Skeletal muscle satellite cell (primary cell): ENCODE results near the gene SARDH.

Source experiments
- H3K27me3 ChIP-seq: 2 replicates; pipeline ENCODE4 v1.7.0; 2013; ENCODE audit warnings: low read length; ENCODE audit not compliant: control insufficient read depth, insufficient read depth
- H3K36me3 ChIP-seq: 2 replicates; pipeline ENCODE4 v1.7.0; 2013; ENCODE audit warnings: mild to moderate bottlenecking, control low read depth, low read length; ENCODE audit not compliant: insufficient read depth
- H3K4me1 ChIP-seq: 2 replicates; pipeline ENCODE4 v1.7.0; 2013; ENCODE audit warnings: low read length; ENCODE audit not compliant: control insufficient read depth, insufficient read depth
- H3K4me2 ChIP-seq: 2 replicates; pipeline ENCODE4 v1.7.0; 2013; ENCODE audit warnings: mild to moderate bottlenecking, low read length
- H3K4me3 ChIP-seq: 2 replicates; pipeline ENCODE4 v1.7.0; 2013; ENCODE audit warnings: low read length
- H3K9ac ChIP-seq: 2 replicates; pipeline ENCODE4 v1.7.0; 2013; ENCODE audit warnings: mild to moderate bottlenecking, low read depth, low read length, moderate library complexity
- H3K9me3 ChIP-seq: replicated peaks from 2 replicates; pipeline ENCODE4 v1.7.0; 2013; ENCODE audit warnings: mild to moderate bottlenecking, control low read depth, low read length

The SARDH gene

DNA sequence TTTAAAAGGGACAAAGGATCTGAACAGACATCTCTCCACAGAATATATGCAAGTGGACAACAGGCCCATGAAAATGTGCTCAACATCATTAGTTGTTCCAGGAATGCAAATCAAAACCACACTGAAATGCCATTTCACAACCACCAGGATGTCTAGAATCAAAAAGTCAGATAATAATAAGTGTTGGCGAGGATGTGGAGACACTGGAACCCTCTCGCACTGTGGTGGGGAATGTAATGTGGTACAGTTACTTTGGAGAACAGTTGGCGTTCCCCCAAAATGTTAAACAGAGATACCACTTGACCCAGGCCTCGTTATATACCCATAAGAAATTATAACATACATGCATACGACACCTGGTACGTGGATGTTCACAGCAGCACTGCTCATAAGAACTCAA is 38.6 kb downstream of the SARDH start:
- Histone ChIP-seq H3K36me3 (peaks cover 2% of the 10 kb centered on the region), H3K27me3 (peaks cover 4% of the 10 kb centered on the region), H3K9me3 (no peaks in the 10 kb centered on the region), H3K9ac (no peak overlapping the region), H3K4me1 (peaks cover 26% of the 10 kb centered on the region), H3K4me2 (no peak overlapping the region), H3K4me3 (no peak overlapping the region)

- Histone ChIP-seq H3K4me2 (no peak overlapping the region), H3K4me1 (peaks cover 13% of the 10 kb centered on the region), H3K4me3 (no peak overlapping the region), H3K36me3 (peaks cover 15% of the 10 kb centered on the region), H3K9me3 (no peaks in the 10 kb centered on the region), H3K9ac (no peak overlapping the region), H3K27me3 (no peaks in the 10 kb centered on the region)
Measured at GRCh38 chr9:133696071-133696472, 42.1 kb downstream of the SARDH start.

DNA sequence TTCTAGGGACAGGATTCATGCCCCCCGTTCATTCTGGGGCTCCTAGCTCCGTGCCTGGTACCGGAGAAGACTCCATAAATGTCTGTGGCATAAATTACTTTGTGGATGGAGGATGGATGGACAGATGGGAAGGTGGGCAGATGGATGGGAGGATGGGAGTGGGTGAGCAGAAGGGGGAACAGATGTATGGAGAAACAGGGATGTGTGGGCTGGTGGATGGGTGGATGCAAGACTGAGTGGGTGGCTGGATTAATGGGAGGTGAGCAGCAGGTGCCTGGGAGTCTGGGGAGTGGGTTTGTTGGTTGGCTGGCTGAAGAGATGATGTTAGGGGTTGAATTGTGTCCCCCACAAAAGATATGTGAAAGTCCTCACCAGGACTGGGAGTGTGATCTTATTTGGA is 43.5 kb downstream of the SARDH start:
- Histone ChIP-seq H3K27me3 (no peaks in the 10 kb centered on the region), H3K4me3 (no peak overlapping the region), H3K4me1 (peaks cover 8% of the 10 kb centered on the region), H3K36me3 (peaks cover 18% of the 10 kb centered on the region), H3K4me2 (no peak overlapping the region), H3K9me3 (no peaks in the 10 kb centered on the region), H3K9ac (no peak overlapping the region)

GRCh38 chr9:133693703-133694529 is 44.2 kb downstream of the SARDH start:
- Histone ChIP-seq H3K27me3 (no peaks in the 10 kb centered on the region), H3K4me3 (no peak overlapping the region), H3K4me2 (no peak overlapping the region), H3K9ac (no peak overlapping the region), H3K4me1 (peaks cover 8% of the 10 kb centered on the region), H3K36me3 (peaks cover 24% of the 10 kb centered on the region), H3K9me3 (no peaks in the 10 kb centered on the region)

GRCh38 chr9:133693116-133693515 is 45.0 kb downstream of the SARDH start:
- Histone ChIP-seq H3K36me3 (peaks cover 24% of the 10 kb centered on the region), H3K9me3 (no peaks in the 10 kb centered on the region), H3K27me3 (no peaks in the 10 kb centered on the region), H3K9ac (no peak overlapping the region), H3K4me3 (no peak overlapping the region), H3K4me2 (no peak overlapping the region), H3K4me1 (peaks cover 8% of the 10 kb centered on the region)

DNA sequence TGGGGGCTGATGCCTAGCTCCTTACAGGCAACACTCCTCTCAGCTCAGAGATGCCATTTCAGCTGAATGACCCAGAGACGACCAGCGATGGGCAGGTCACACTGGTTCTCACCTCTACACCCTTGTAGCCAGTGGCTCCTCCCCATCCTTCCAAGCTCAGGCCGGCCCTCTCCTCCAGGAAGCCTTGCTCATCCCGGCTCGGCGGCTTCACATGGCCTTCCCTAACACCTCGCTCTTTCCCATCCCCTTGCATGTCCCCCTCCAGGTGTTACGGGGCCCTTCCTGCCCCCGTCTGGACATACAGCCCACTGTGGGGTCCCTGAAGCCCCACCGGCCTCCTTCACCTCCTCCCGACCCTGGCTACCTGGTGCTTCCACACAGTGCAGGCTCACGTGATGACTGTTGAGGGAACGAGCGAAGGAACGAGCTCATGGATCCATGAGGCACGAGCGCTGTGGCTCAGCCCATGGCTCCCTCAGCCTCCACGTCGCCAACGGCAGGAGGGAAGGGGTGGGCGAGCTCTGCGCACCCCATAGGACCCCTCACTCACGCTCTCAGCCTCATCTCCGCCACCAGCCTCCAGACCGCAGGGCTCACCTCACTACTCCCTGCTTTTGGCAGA is 45.7 kb downstream of the SARDH start:
- Histone ChIP-seq H3K4me1 (peaks cover 8% of the 10 kb centered on the region), H3K9ac (no peak overlapping the region), H3K9me3 (no peaks in the 10 kb centered on the region), H3K36me3 (peaks cover 24% of the 10 kb centered on the region), H3K4me2 (no peak overlapping the region), H3K4me3 (no peak overlapping the region), H3K27me3 (no peaks in the 10 kb centered on the region)

DNA sequence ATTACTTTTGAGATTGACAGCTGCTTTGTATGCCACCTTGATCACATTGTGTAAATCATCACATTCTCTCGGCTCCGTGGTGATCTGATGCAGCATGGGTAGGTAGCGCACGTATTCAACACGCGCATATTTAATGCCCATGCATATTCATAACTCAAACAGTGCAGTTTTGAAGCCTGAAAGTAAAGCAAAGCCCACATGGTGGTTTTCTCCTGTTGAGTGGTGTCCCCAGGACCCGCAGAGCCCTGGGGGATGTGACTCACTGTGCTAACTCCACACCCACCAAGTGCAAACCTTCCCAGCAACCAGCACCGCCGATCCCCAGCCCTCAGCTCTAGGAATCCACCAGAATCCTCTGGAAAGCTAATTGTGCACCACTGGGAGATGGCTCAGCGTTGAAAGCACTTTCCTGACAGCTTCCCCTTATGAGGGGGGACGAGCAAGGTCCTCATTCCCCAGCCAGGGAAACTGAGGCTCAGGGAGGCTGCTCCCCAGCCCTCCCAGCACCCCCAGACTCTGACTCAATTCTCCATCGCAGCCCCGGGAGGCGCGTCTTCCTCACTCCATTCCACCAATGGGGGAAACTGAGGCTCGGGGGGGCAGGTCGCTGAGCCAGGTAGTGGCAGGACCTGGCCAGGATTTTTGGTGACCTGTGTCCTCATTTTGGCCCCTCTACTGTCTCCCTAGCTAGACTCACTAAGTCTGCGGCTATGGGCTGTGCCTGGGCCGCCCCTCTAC is 46.4 kb downstream of the SARDH start:
- Histone ChIP-seq H3K9ac (no peak overlapping the region), H3K4me3 (no peak overlapping the region), H3K4me2 (no peak overlapping the region), H3K4me1 (peaks cover 8% of the 10 kb centered on the region), H3K27me3 (no peaks in the 10 kb centered on the region), H3K36me3 (peaks cover 24% of the 10 kb centered on the region), H3K9me3 (no peaks in the 10 kb centered on the region)

DNA sequence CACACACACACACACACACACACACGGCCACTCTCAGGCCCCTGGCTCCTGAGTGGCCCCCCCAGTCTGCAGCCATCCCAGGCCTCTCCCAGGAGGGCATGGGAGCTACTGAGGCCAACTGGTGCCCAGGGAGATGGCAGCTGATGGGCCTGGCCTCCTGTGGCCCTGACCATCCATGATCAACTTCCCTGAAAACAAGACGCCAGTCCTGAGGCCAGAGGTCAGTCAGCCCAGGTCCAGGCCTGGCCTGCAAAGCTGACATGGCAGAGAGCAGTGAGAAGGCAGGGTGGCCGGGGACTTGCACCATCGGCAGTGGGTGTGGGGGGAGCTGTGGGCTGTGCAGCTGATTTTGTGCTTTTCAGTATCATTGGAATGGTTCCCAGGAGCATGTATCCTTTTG is 47.0 kb downstream of the SARDH start:
- Histone ChIP-seq H3K36me3 (peaks cover 24% of the 10 kb centered on the region), H3K9me3 (no peaks in the 10 kb centered on the region), H3K4me2 (no peak overlapping the region), H3K9ac (no peak overlapping the region), H3K4me1 (peaks cover 8% of the 10 kb centered on the region), H3K4me3 (no peak overlapping the region), H3K27me3 (no peaks in the 10 kb centered on the region)

GRCh38 chr9:133690081-133690561 is 48.0 kb downstream of the SARDH start:
- no peaks in the 10 kb centered on the region for H3K9me3 ChIP-seq

GRCh38 chr9:133689151-133689763 is 48.9 kb downstream of the SARDH start:
- Histone ChIP-seq H3K4me1 (peaks cover 8% of the 10 kb centered on the region), H3K4me2 (no peak overlapping the region), H3K9ac (no peak overlapping the region), H3K4me3 (no peak overlapping the region), H3K36me3 (peaks cover 19% of the 10 kb centered on the region), H3K27me3 (no peaks in the 10 kb centered on the region), H3K9me3 (no peaks in the 10 kb centered on the region)

More at GRCh38 chr9:133690081-133690561, 48.0 kb downstream of the SARDH start:
- Histone ChIP-seq H3K4me2 (no peak overlapping the region), H3K36me3 (peaks cover 24% of the 10 kb centered on the region), H3K27me3 (no peaks in the 10 kb centered on the region), H3K4me3 (no peak overlapping the region), H3K9ac (no peak overlapping the region), H3K4me1 (peaks cover 8% of the 10 kb centered on the region)
